HepG2 (cell line): Measurements from ENCODE around the gene RERG. TPM values are rescaled to one million over a fixed set of nuclear protein-coding genes. Genes with fewer than 3 reads are reported as not detected.

Source experiments
- ATAC-seq: fragments of 200-7000 bp; cut with Tn5 transposase; 3 replicates; pipeline ENCODE4 v1.9.1; 2020; ENCODE audit warnings: mild to moderate bottlenecking, moderate library complexity
- BruUV-seq: library from RNA; stranded (reverse); fragments of 400-500 nt; replicated peaks from 2 replicates; lab custom pipeline; 2021; lab: Mats Ljungman, UMichigan
- CTCF ChIA-PET: fragments of 300-600 bp; formaldehyde crosslinking; extraction: SDS; loops from one replicate; lab custom pipeline; 2021; ENCODE audit warnings: low total read pairs, inconsistent platforms, low intra/inter-chr PET ratio; lab: Yijun Ruan, JAX
- POLR2A ChIA-PET: fragments of 350-600 bp; sonication (Branson Sonifier 250); formaldehyde crosslinking; loops from one replicate; lab custom pipeline; 2020; ENCODE audit warnings: antibody characterized with exemption, inconsistent platforms; lab: Yijun Ruan, JAX
- DNase-seq: peaks from one replicate; pipeline ENCODE4 v3.0.0-alpha.2; 2015; ENCODE audit warnings: low spot score
- FAIRE-seq: peaks from 3 replicates; lab custom pipeline; 2011; peaks lifted over from hg19 to GRCh38; lab: Jason Lieb, UNC
- H2AFZ ChIP-seq: one replicate; pipeline ENCODE4 v1.6.1; 2011; ENCODE audit warnings: low read length, inconsistent platforms
- H3K27ac ChIP-seq: fragments of 300-600 bp; 3 replicates; pipeline ENCODE4 v1.8.0; 2011; ENCODE audit warnings: mixed run types, mild to moderate bottlenecking, mixed read lengths, low read length, inconsistent platforms; ENCODE audit not compliant: insufficient read depth; ENCODE audit errors: extremely low read length
- H3K27me3 ChIP-seq, 2 experiments: fragments of 200-600 bp in 1 of 2; 2 replicates in 1 of 2; 3 replicates in 1 of 2; pipeline versions ENCODE4 v1.6.0 to v1.8.0; 2011; ENCODE audit warnings: low read length in 2 of 2, mild to moderate bottlenecking in 2 of 2, moderate library complexity in 2 of 2, inconsistent platforms in 1 of 2; ENCODE audit not compliant: insufficient read depth in 2 of 2, control insufficient read depth in 1 of 2
- H3K36me3 ChIP-seq, 2 experiments: fragments of 200-600 bp in 1 of 2; replicated peaks in 1 of 2; 2 replicates in 1 of 2; 3 replicates in 1 of 2; pipeline versions ENCODE4 v1.5.1 to v1.8.0; 2011; ENCODE audit warnings: low read length in 2 of 2, inconsistent platforms in 1 of 2; ENCODE audit not compliant: insufficient read depth in 2 of 2, control insufficient read depth in 1 of 2
- H3K4me1 ChIP-seq: 2 replicates; pipeline ENCODE4 v1.5.1; 2012; ENCODE audit warnings: low read length, inconsistent platforms; ENCODE audit not compliant: insufficient read depth
- H3K4me2 ChIP-seq: 2 replicates; pipeline ENCODE4 v1.6.0; 2011; ENCODE audit warnings: low read depth, low read length, inconsistent platforms
- H3K4me3 ChIP-seq, 3 experiments: fragments of 200-600 bp in 1 of 3; sonication (generic), shearing (Covaris generic) in 1 of 3; replicated peaks in 1 of 3; 2 replicates each; pipeline ENCODE4 v1.5.1; 2011 to 2016; ENCODE audit warnings: low read length in 3 of 3, inconsistent platforms in 2 of 3, low read depth in 2 of 3, mild to moderate bottlenecking in 2 of 3, control low read depth in 1 of 3, mixed read lengths in 1 of 3; ENCODE audit not compliant: insufficient read depth in 1 of 3
- H3K79me2 ChIP-seq: one replicate; pipeline ENCODE4 v1.6.1; 2011; ENCODE audit warnings: low read length, inconsistent platforms; ENCODE audit not compliant: insufficient read depth
- H3K9ac ChIP-seq: 2 replicates; pipeline ENCODE4 v1.6.0; 2011; ENCODE audit warnings: mild to moderate bottlenecking, low read depth, low read length, inconsistent platforms; ENCODE audit not compliant: insufficient read depth
- H3K9me3 ChIP-seq: 2 replicates; pipeline ENCODE4 v1.5.1; 2012; ENCODE audit warnings: mild to moderate bottlenecking, low read length
- H4K20me1 ChIP-seq: 2 replicates; pipeline ENCODE4 v1.6.0; 2011; ENCODE audit warnings: inconsistent platforms, mild to moderate bottlenecking, low read length, moderate library complexity; ENCODE audit not compliant: insufficient read depth
- HMG20A ChIP-seq: IDR thresholded peaks from 2 replicates; pipeline ENCODE4 v1.6.1; 2016; ENCODE audit warnings: borderline replicate concordance
- MAFK ChIP-seq, 2 experiments: IDR thresholded peaks in 1 of 2; conservative IDR thresholded peaks in 1 of 2; 2 replicates each; pipeline ENCODE4 v1.6.1; 2011; ENCODE audit warnings: improper control_type of control experiment in 2 of 2, low read length in 2 of 2
- MBD4 ChIP-seq: IDR thresholded peaks from 2 replicates; pipeline ENCODE4 v1.6.1; 2012; ENCODE audit warnings: low read length, inconsistent platforms, borderline replicate concordance
- RNF219 ChIP-seq: sonication (generic); formaldehyde crosslinking; IDR thresholded peaks from 2 replicates; pipeline ENCODE4 v1.5.0; 2020; ENCODE audit warnings: mild to moderate bottlenecking, missing genetic modification reagents
- SPEN ChIP-seq: sonication (generic); formaldehyde crosslinking; IDR thresholded peaks from 2 replicates; pipeline ENCODE4 v1.5.1; 2020; ENCODE audit warnings: low read depth, mild to moderate bottlenecking, missing genetic modification reagents
- WGBS: methylation state at CpG from one replicate; pipeline ENCODE4 v1.1.6; 2017; ENCODE audit warnings: low lambda C conversion rate; 5-methylcytosine and 5-hydroxymethylcytosine counted together
- in situ Hi-C: cut with HindIII; loops from 2 replicates; pipeline ENCODE4 v1.10.0; 2017; ENCODE audit warnings: low pct_unique_long_range_greater_than_20kb; ENCODE audit not compliant: extremely low pct_ligation_motif_present
- intact Hi-C: fragments of 100-400 bp; cut with micrococcal nuclease; formaldehyde crosslinking; loops from one replicate; pipeline ENCODE4 v1.10.0; 2022; ENCODE audit not compliant: unreplicated experiment
- polyA plus RNA-seq, 8 experiments: library from polyadenylated mRNA; depleted of rRNA in 3 of 8; stranded (reverse) in 7 of 8; unstranded in 1 of 8; fragments of >200 nt; fragmentation: Illumina TruSeq in 4 of 8; extraction: Trizol in 4 of 8; gene quantifications; 2 replicates each; pipeline versions ENCODE4 v1.2.1 to v1.2.3, GENCODE V29; 2011 to 2016; ENCODE audit warnings: low read depth in 4 of 8, missing spikeins in 1 of 8, mixed read lengths in 1 of 8; ENCODE audit not compliant: insufficient read depth in 1 of 8
- total RNA-seq, 5 experiments: library from RNA; depleted of rRNA; stranded (reverse); fragments of >200 nt; fragmentation: Illumina TruSeq; extraction: Trizol; gene quantifications; 2 replicates each; pipeline ENCODE4 v1.2.3, GENCODE V29; 2016; ENCODE audit warnings: low read depth in 1 of 5

RERG gene
- total and polyA plus RNA-seq, 2 of the 13 experiments (the other 11 are each of a cell fraction or from before 2014, with no cell fraction given), result not detected

GRCh38 chr12:15214851-15215601, 6.2 kb downstream of the RERG start:
- POLR2A ChIA-PET, result no interaction called here
- H3K9ac ChIP-seq, result no peak overlapping the region
- ATAC-seq, result no peak
- intact Hi-C loops (no loop called here), in situ Hi-C loops (loop anchor here (25.0 kb wide), 1 partner anchor 478 kb away; no protein-coding TSS in a partner anchor)
- no peak overlapping the region for H3K4me3 ChIP-seq
- H3K36me3 ChIP-seq, result no peaks in the 10 kb centered on the region
- FAIRE-seq, result no peak
- CTCF ChIA-PET, result no interaction called here
- 22% methylated on average over 6 of the region's 6 CpGs for WGBS
- no peaks in the 10 kb centered on the region for H3K79me2 ChIP-seq
- no peak overlapping the region for H3K4me2 ChIP-seq
- H3K27me3 ChIP-seq, result no peaks in the 10 kb centered on the region; a peak in 1 of 5 replicates
- no peaks in the 10 kb centered on the region for H3K9me3 ChIP-seq
- no peaks in the 10 kb centered on the region for H4K20me1 ChIP-seq
- BruUV-seq, result no TSS peak
- H3K27ac ChIP-seq, result no peak overlapping the region
- no peak for DNase-seq
- H2AFZ ChIP-seq, result no peak overlapping the region
- H3K4me1 ChIP-seq, result no peaks in the 10 kb centered on the region
- no peak for TF ChIP-seq HMG20A
- no peak for TF ChIP-seq MBD4
- peak in 1 of 2 experiments; percentile 23; a peak in 1 of 4 replicates for TF ChIP-seq MAFK (conservative IDR thresholded peaks at IDR 0.05 in 1 of 2, IDR thresholded peaks at IDR 0.05 in 1 of 2; ENCODE audit: low read length in 2 of 2)
- no peak for TF ChIP-seq SPEN (CRISPR knock-in tag)
- no peak for TF ChIP-seq RNF219 (CRISPR knock-in tag)
